ENCODE measurements around the gene PXK.

PXK gene

GRCh38 chr3:58375254-58375653 is 42.6 kb downstream of the PXK start:
- DNase-seq (ENCODE audit: low read depth, low spot score): no peak
- TF ChIP-seq EZH2 (IDR thresholded peaks at IDR 0.05): no peak
- Histone ChIP-seq H3K9me3 (ENCODE audit: low read depth, low read length) (no peaks in the 10 kb centered on the region), H3K4me3 (no peak overlapping the region), H3K27ac (no peak overlapping the region), H3K9ac (ENCODE audit: insufficient read length) (no peak overlapping the region), H3K36me3 (ENCODE audit: insufficient read depth, low read length) (no peaks in the 10 kb centered on the region)

- TF ChIP-seq POLR2AphosphoS5 (IDR thresholded peaks at IDR 0.05; ENCODE audit: borderline replicate concordance, low read depth, low read length): no peak
- no peak for TF ChIP-seq EZH2 (IDR thresholded peaks at IDR 0.05)
- no peak for TF ChIP-seq FOXP2 (optimal IDR thresholded peaks at IDR 0.05; ENCODE audit: control extremely low read depth, extremely low read length, insufficient read depth)
Observed at GRCh38 chr3:58377168-58377567, 44.5 kb downstream of the PXK start.

DNA sequence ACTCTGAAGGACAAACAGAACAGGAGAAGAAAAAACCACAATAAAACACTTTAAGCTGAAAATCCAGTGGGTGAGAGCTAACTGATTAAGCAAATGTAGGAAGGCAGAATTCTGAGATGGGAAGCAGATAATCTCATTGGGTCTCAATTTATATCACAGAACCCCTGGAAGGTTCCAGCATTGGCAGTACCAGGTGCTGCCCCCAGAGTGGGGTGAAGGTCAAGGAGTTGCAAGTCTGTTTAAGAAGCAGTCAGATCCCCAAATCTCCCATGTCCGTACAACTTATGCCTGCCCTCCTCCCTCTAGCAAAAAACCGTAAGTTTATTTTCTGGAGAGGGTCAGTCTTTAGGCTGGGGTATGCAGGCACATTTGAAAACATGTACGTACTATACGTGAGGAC is 45.1 kb downstream of the PXK start:
- no peaks in the 10 kb centered on the region for H3K9me3 ChIP-seq (ENCODE audit: low read depth, low read length)
- TF ChIP-seq FOXP2 (optimal IDR thresholded peaks at IDR 0.05; ENCODE audit: control extremely low read depth, extremely low read length, insufficient read depth) (no peak), POLR2AphosphoS5 (IDR thresholded peaks at IDR 0.05; ENCODE audit: borderline replicate concordance, low read depth, low read length) (no peak), EZH2 (IDR thresholded peaks at IDR 0.05) (no peak)
- H3K9ac ChIP-seq (ENCODE audit: insufficient read length): no peak overlapping the region
- no peak overlapping the region for H3K27ac ChIP-seq
- no peak for DNase-seq (ENCODE audit: low read depth, low spot score)
- H3K36me3 ChIP-seq (ENCODE audit: insufficient read depth, low read length): no peaks in the 10 kb centered on the region
- H3K4me3 ChIP-seq: no peak overlapping the region

More at GRCh38 chr3:58377168-58377567, 44.5 kb downstream of the PXK start:
- no peaks in the 10 kb centered on the region for H3K9me3 ChIP-seq (ENCODE audit: low read depth, low read length)
- no peak for DNase-seq (ENCODE audit: low read depth, low spot score)
- H3K4me3 ChIP-seq: no peak overlapping the region
- H3K36me3 ChIP-seq (ENCODE audit: insufficient read depth, low read length): no peaks in the 10 kb centered on the region
- H3K9ac ChIP-seq (ENCODE audit: insufficient read length): no peak overlapping the region
- no peak overlapping the region for H3K27ac ChIP-seq

GRCh38 chr3:58379351-58380073 is 46.8 kb downstream of the PXK start:
- no peaks in the 10 kb centered on the region for H3K36me3 ChIP-seq (ENCODE audit: insufficient read depth, low read length)
- no peak overlapping the region for H3K27ac ChIP-seq
- TF ChIP-seq FOXP2 (optimal IDR thresholded peaks at IDR 0.05; ENCODE audit: control extremely low read depth, extremely low read length, insufficient read depth) (no peak), POLR2AphosphoS5 (IDR thresholded peaks at IDR 0.05; ENCODE audit: borderline replicate concordance, low read depth, low read length) (no peak), EZH2 (IDR thresholded peaks at IDR 0.05) (no peak)
- H3K4me3 ChIP-seq: no peak overlapping the region
- H3K9me3 ChIP-seq (ENCODE audit: low read depth, low read length): no peaks in the 10 kb centered on the region
- DNase-seq (ENCODE audit: low read depth, low spot score): no peak
- no peak overlapping the region for H3K9ac ChIP-seq (ENCODE audit: insufficient read length)

GRCh38 chr3:58383476-58383875 is 50.8 kb downstream of the PXK start:
- Histone ChIP-seq H3K9me3 (ENCODE audit: low read depth, low read length) (no peaks in the 10 kb centered on the region), H3K4me3 (no peak overlapping the region; the same call in 1 of the 2 replicates), H3K9ac (ENCODE audit: insufficient read length) (no peak overlapping the region), H3K36me3 (ENCODE audit: insufficient read depth, low read length) (no peaks in the 10 kb centered on the region; the same call in 1 of the 2 replicates), H3K27ac (no peak overlapping the region; the same call in 1 of the 2 replicates)
- TF ChIP-seq FOXP2 (optimal IDR thresholded peaks at IDR 0.05; ENCODE audit: control extremely low read depth, extremely low read length, insufficient read depth): no peak
- no peak for TF ChIP-seq POLR2AphosphoS5 (IDR thresholded peaks at IDR 0.05; ENCODE audit: borderline replicate concordance, low read depth, low read length)
- TF ChIP-seq EZH2 (IDR thresholded peaks at IDR 0.05): no peak
- DNase-seq (ENCODE audit: low read depth, low spot score): no peak

- DNase-seq (ENCODE audit: low read depth, low spot score): peak; percentile 59
- no peak overlapping the region for H3K9ac ChIP-seq (ENCODE audit: insufficient read length)
- H3K27ac ChIP-seq: no peak overlapping the region; the same call in 1 of the 2 replicates
- no peaks in the 10 kb centered on the region; the same call in 1 of the 2 replicates for H3K36me3 ChIP-seq (ENCODE audit: insufficient read depth, low read length)
- TF ChIP-seq EZH2 (IDR thresholded peaks at IDR 0.05) (no peak), POLR2AphosphoS5 (IDR thresholded peaks at IDR 0.05; ENCODE audit: borderline replicate concordance, low read depth, low read length) (no peak)
- no peaks in the 10 kb centered on the region for H3K9me3 ChIP-seq (ENCODE audit: low read depth, low read length)
- H3K4me3 ChIP-seq: no peak overlapping the region
Observed at GRCh38 chr3:58383904-58384303, 51.2 kb downstream of the PXK start.

DNA sequence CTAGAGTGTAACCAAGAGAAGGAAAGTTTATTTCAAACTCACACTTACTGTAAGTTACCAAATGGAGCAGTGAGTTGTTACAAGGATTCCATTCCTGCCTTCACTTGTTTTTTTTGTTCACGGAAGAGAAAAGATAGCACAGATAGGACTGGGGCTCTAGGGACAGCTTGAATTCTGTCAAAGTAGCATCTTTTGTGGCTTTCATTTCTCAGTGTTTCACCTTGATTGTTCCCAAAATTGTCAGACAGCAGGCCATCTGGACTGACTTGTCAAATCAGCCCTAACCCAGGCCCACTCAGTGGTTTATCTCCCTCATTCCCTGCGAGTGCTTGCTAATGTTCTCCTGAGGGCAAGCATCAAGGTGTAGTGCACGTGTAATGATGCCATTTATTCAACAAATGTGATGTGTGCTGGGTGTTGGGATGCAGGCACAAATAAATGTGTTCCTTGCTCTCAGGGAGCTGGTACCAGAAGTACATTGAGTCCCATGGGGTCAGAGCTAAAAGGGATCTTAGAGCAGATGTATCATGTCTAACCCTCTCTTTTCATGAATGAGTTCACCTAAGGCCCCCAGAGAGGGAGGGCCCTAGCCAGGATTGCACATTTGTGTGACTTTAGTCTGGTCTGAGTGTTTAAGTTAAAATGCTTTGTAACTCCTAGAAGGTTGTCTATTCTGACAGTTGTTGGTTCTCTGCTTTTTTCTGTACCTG is 51.8 kb downstream of the PXK start:
- TF ChIP-seq EZH2 (IDR thresholded peaks at IDR 0.05): no peak
- TF ChIP-seq FOXP2 (optimal IDR thresholded peaks at IDR 0.05; ENCODE audit: control extremely low read depth, extremely low read length, insufficient read depth): no peak
- no peak for TF ChIP-seq POLR2AphosphoS5 (IDR thresholded peaks at IDR 0.05; ENCODE audit: borderline replicate concordance, low read depth, low read length)
- DNase-seq (ENCODE audit: low read depth, low spot score): no peak
- Histone ChIP-seq H3K27ac (no peak overlapping the region; the same call in 1 of the 2 replicates), H3K9me3 (ENCODE audit: low read depth, low read length) (no peaks in the 10 kb centered on the region), H3K9ac (ENCODE audit: insufficient read length) (no peak overlapping the region), H3K4me3 (no peak overlapping the region), H3K36me3 (ENCODE audit: insufficient read depth, low read length) (no peaks in the 10 kb centered on the region; the same call in 1 of the 2 replicates)

GRCh38 chr3:58386626-58387365 is 54.1 kb downstream of the PXK start:
- no peak overlapping the region for H3K9ac ChIP-seq (ENCODE audit: insufficient read length)
- no peak overlapping the region for H3K27ac ChIP-seq
- no peak overlapping the region for H3K4me3 ChIP-seq
- no peaks in the 10 kb centered on the region; the same call in 1 of the 2 replicates for H3K36me3 ChIP-seq (ENCODE audit: insufficient read depth, low read length)
- no peak for TF ChIP-seq FOXP2 (optimal IDR thresholded peaks at IDR 0.05; ENCODE audit: control extremely low read depth, extremely low read length, insufficient read depth)
- no peak for TF ChIP-seq EZH2 (IDR thresholded peaks at IDR 0.05)
- DNase-seq (ENCODE audit: low read depth, low spot score): no peak
- H3K9me3 ChIP-seq (ENCODE audit: low read depth, low read length): no peaks in the 10 kb centered on the region

All from SK-N-MC (cell line).